HepG2 (cell line): ENCODE results near the gene DDX31. TPM values are rescaled to one million over a fixed set of nuclear protein-coding genes. Genes with fewer than 3 reads are reported as not detected.

Experiments
- CEBPB ChIP-seq: IDR thresholded peaks from 2 replicates; pipeline ENCODE4 v1.6.1; 2011; ENCODE audit warnings: low read depth, low read length, improper control_type of control experiment, borderline replicate concordance
- EZH2 ChIP-seq: conservative IDR thresholded peaks from 2 replicates; pipeline ENCODE4 v1.6.1; 2012; ENCODE audit warnings: mild to moderate bottlenecking, low read depth, low read length, moderate library complexity
- FOXA1 ChIP-seq, 2 experiments: fragments of 450-650 bp in 1 of 2; sonication (generic) in 1 of 2; formaldehyde crosslinking in 1 of 2; IDR thresholded peaks; 2 replicates each; pipeline versions ENCODE4 v1.4.0 to v1.6.1; 2016 to 2020; ENCODE audit warnings: missing genetic modification reagents in 1 of 2
- FOXP1 ChIP-seq, 2 experiments: fragments of 450-650 bp in 1 of 2; IDR thresholded peaks; 2 replicates each; pipeline ENCODE4 v1.6.1; 2017 to 2018; ENCODE audit warnings: antibody characterized with exemption in 1 of 2
- GMEB1 ChIP-seq: sonication (generic); formaldehyde crosslinking; IDR thresholded peaks from 2 replicates; pipeline ENCODE4 v1.5.1; 2020; ENCODE audit warnings: missing genetic modification reagents, mild to moderate bottlenecking, borderline replicate concordance
- HNF1B ChIP-seq: sonication (generic); formaldehyde crosslinking; IDR thresholded peaks from 2 replicates; pipeline ENCODE4 v1.5.1; 2020; ENCODE audit warnings: mild to moderate bottlenecking, moderate library complexity, missing genetic modification reagents
- KDM4B ChIP-seq: sonication (generic); formaldehyde crosslinking; IDR thresholded peaks from 2 replicates; pipeline ENCODE4 v1.4.0; 2020; ENCODE audit warnings: missing genetic modification reagents
- MXD3 ChIP-seq: IDR thresholded peaks from 2 replicates; pipeline ENCODE4 v1.6.1; 2016; ENCODE audit warnings: mild to moderate bottlenecking, missing biosample characterization, missing genetic modification reagents
- NCOA2 ChIP-seq: sonication (generic); formaldehyde crosslinking; IDR thresholded peaks from 2 replicates; pipeline ENCODE4 v1.8.0; 2022; ENCODE audit warnings: inconsistent platforms
- POLR2G ChIP-seq: fragments of 200-400 bp; formaldehyde crosslinking; IDR thresholded peaks from 2 replicates; pipeline ENCODE4 v1.6.1; 2018; ENCODE audit warnings: mild to moderate bottlenecking, low read depth, low read length, moderate library complexity
- SPEN ChIP-seq: sonication (generic); formaldehyde crosslinking; IDR thresholded peaks from 2 replicates; pipeline ENCODE4 v1.5.1; 2020; ENCODE audit warnings: low read depth, mild to moderate bottlenecking, missing genetic modification reagents
- TGIF2 ChIP-seq: IDR thresholded peaks from 2 replicates; pipeline ENCODE4 v1.6.1; 2016; ENCODE audit warnings: control low read depth, missing compliant biosample characterization
- UBTF ChIP-seq: sonication (generic); formaldehyde crosslinking; IDR thresholded peaks from 2 replicates; pipeline ENCODE4 v1.4.0; 2020; ENCODE audit warnings: mild to moderate bottlenecking, missing genetic modification reagents
- ZFP62 ChIP-seq: sonication (generic); formaldehyde crosslinking; IDR thresholded peaks from 2 replicates; pipeline ENCODE4 v1.4.0; 2020; ENCODE audit warnings: missing genetic modification reagents
- ZNF121 ChIP-seq: sonication (generic); formaldehyde crosslinking; IDR thresholded peaks from 2 replicates; pipeline ENCODE4 v1.5.0; 2020; ENCODE audit warnings: mild to moderate bottlenecking, missing genetic modification reagents
- ZNF260 ChIP-seq: sonication (generic); formaldehyde crosslinking; IDR thresholded peaks from 2 replicates; pipeline ENCODE4 v1.4.0; 2020; ENCODE audit warnings: missing genetic modification reagents, low read depth, mild to moderate bottlenecking, borderline replicate concordance
- ZNF280D ChIP-seq: sonication (generic); formaldehyde crosslinking; IDR thresholded peaks from 2 replicates; pipeline ENCODE4 v1.5.1; 2020; ENCODE audit warnings: mild to moderate bottlenecking, missing genetic modification reagents
- ZNF430 ChIP-seq: sonication (generic); formaldehyde crosslinking; IDR thresholded peaks from 2 replicates; pipeline ENCODE4 v1.9.0; 2021; ENCODE audit warnings: mild to moderate bottlenecking, missing genetic modification reagents
- ZNF577 ChIP-seq: sonication (generic); formaldehyde crosslinking; IDR thresholded peaks from 2 replicates; pipeline ENCODE4 v1.4.0; 2020; ENCODE audit warnings: mild to moderate bottlenecking, low read depth, missing genetic modification reagents, borderline replicate concordance
- polyA plus RNA-seq, 8 experiments: library from polyadenylated mRNA; depleted of rRNA in 3 of 8; stranded (reverse) in 7 of 8; unstranded in 1 of 8; fragments of >200 nt; fragmentation: Illumina TruSeq in 4 of 8; extraction: Trizol in 4 of 8; gene quantifications; 2 replicates each; pipeline versions ENCODE4 v1.2.1 to v1.2.3, GENCODE V29; 2011 to 2016; ENCODE audit warnings: low read depth in 4 of 8, missing spikeins in 1 of 8, mixed read lengths in 1 of 8; ENCODE audit not compliant: insufficient read depth in 1 of 8
- total RNA-seq, 5 experiments: library from RNA; depleted of rRNA; stranded (reverse); fragments of >200 nt; fragmentation: Illumina TruSeq; extraction: Trizol; gene quantifications; 2 replicates each; pipeline ENCODE4 v1.2.3, GENCODE V29; 2016; ENCODE audit warnings: low read depth in 1 of 5

DDX31 gene
- total and polyA plus RNA-seq, 2 of the 13 experiments (the other 11 are each of a cell fraction or from before 2014, with no cell fraction given): 11.4 to 16.3 TPM

GRCh38 chr9:132669698-132670456 is at the start of gene DDX31 (continued):
- 0 out of 2 replicates have a peak, but pooled peaks have one; percentile 3 for TF ChIP-seq ZNF577
- 0 out of 2 replicates have a peak, but pooled peaks have one; percentile 30 for TF ChIP-seq ZNF280D (CRISPR knock-in tag)
- peak; percentile 91 for TF ChIP-seq TGIF2
- TF ChIP-seq HNF1B: peak; percentile 69
- no peak for TF ChIP-seq FOXP1 (IDR thresholded peaks at IDR 0.05)
- TF ChIP-seq FOXP1 (CRISPR knock-in tag; IDR thresholded peaks at IDR 0.05): no peak
- TF ChIP-seq CEBPB: no peak
- peak; percentile 99 for TF ChIP-seq MXD3 (CRISPR knock-in tag)
- peak; percentile 84 for TF ChIP-seq GMEB1 (CRISPR knock-in tag)
- TF ChIP-seq POLR2G: peak; percentile 86
- TF ChIP-seq ZNF260 (CRISPR knock-in tag): no peak
- no peak for TF ChIP-seq FOXA1 (IDR thresholded peaks at IDR 0.05)
- peak; percentile 3; the same call in 1 of the 2 replicates for TF ChIP-seq FOXA1 (CRISPR knock-in tag; IDR thresholded peaks at IDR 0.05)
- TF ChIP-seq KDM4B: no peak; the same call in 1 of the 2 replicates
- TF ChIP-seq EZH2: no peak
- TF ChIP-seq UBTF (CRISPR knock-in tag): peak; percentile 92
- no peak for TF ChIP-seq ZFP62 (CRISPR knock-in tag)
- TF ChIP-seq ZNF121 (CRISPR knock-in tag): no peak; the same call in 1 of the 2 replicates
- peak; percentile 50 for TF ChIP-seq NCOA2
- peak; percentile 95; the same call in 1 of the 2 replicates for TF ChIP-seq ZNF430 (CRISPR knock-in tag)
- peak; percentile 64; the same call in 1 of the 2 replicates for TF ChIP-seq SPEN (CRISPR knock-in tag)
